NCI-H446 treated with DMSO at 0.1 percent for 48 hours (cell line): Measurements from ENCODE around the gene SEPTIN14.
"Not testable (repeated sequence)": the region's sequence is repeated elsewhere in the genome, so short reads cannot be mapped to it uniquely, and the experiment has no call there.

Experiments
- DNase-seq: peaks from one replicate; lab custom pipeline; 2025; lab: John Stamatoyannopoulos, UW

The SEPTIN14 gene

DNA sequence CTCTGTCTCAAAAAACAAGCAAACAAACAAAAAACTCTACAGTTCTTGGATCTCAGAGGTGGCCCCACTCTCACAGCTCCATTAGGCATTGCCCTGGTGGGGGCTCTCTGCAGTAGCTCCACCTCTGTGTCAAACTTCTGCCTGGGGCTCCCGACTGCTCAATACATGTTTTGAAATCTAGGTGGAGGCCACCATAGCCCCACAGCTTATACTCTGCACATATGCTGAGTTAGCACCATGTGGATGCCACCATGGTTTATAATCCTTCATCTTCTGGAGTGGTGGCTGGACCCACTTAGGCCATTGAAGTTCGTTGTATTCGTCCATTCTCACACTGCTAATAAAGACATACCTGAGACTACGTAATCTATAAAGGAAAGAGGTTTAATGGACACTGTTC, 78.4 kb downstream of the SEPTIN14 start:
- no peak for DNase-seq

DNA sequence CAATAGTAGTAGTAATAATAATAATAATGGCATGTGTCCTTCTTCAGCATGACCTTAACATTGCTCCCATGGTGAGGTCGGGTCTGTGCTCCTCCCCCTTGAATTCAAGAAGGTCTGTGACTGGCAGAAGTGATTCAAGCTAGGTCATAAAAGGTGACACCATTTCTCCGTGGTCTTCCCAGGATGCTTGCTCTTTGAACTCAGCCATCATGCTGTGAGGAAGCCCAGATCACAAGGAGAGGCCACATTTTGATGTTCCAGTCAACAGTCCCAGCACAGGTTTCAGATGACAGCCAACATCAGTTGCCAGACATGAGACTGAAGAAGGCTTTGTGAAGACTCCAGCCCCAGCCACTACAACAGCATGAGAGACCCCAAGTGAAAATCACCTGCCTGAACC, 83.9 kb downstream of the SEPTIN14 start:
- DNase-seq, result no peak

DNA sequence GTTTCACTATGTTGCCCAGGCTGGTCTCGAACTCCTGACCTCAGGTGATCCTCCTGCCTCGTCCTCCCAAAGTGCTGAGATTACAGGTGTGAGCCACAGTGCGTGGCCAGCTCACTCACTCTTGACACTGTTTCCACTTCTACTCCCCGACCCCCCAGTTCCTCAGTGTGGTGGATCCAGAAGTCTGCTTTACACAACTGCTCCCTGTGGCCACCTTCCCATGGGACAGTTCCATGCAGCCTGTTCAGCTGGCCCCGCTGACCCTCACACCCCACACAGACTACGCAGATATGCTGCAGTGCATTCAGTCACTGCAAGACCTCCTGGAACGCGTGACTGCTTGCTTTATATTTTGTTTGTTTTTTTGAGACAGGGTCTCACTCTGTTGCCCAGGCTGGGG, 86.4 kb downstream of the SEPTIN14 start:
- DNase-seq, result no peak

- DNase-seq, result no peak
Measured at GRCh38 chr7:55775051-55775420, 87.5 kb downstream of the SEPTIN14 start.

DNA sequence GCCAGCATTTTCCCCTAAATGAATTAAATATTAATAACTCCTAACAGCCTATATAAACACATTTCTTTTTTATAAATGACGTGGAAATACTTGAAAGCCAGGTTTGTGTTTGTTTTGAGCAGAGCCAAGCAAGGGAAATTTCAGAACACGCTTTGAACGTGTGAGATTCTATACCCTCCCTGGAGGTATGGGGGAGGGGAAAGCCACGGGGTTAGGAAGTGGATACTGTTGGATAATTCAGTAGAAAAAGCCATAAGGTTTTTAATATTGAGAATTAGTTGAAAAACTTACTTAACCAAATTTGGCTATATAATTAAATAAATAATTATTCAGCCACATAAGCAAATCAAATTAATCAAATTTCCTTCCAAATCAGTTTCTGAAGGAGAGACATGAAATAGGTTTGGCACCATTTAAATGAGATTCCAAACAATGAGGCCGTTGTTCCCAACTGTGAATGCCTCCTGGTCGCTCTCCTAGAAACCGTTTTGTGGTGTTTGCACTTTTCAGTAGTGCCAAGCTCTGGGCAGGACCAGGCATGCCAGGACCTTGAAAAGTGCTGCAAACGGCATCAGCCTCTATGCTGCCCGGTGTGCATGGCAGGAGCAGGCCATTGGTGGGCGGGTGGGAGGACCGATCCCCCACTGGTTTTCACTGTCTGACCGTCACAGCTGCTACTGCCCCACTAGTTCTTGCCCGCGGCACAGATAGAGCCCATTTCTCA, 88.1 kb downstream of the SEPTIN14 start:
- DNase-seq, result peak; percentile 64

GRCh38 chr7:55770778-55771177, 91.8 kb downstream of the SEPTIN14 start:
- no peak for DNase-seq

DNA sequence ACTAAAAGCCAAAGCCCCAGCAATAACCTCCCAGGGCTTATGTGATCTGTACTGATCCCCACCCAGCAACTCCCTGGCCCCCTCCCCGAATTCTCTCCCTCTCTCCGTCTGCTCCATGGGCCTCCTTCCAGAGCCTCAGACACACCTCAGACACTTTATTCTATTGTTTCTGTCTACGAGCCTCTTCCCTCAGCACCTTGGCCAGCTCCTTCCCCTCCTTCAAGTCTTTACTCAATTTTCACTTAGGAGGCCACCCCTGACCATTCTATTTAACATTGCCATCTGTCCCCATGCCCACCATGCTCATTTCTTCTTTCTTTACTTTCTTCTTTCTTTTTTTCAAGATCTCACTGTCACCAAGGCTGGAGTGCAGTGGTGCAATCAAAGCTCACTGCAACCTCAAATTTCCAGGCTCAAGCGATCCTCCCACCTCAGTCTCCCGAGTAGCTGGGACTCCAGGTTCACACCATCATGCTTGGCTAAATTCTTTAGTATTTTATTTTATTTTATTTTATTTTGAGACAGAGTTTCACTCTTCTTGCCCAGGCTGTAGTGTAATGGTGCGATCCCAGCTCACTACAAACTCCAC, 109.2 kb downstream of the SEPTIN14 start:
- DNase-seq, result not testable (repeated sequence)

DNA sequence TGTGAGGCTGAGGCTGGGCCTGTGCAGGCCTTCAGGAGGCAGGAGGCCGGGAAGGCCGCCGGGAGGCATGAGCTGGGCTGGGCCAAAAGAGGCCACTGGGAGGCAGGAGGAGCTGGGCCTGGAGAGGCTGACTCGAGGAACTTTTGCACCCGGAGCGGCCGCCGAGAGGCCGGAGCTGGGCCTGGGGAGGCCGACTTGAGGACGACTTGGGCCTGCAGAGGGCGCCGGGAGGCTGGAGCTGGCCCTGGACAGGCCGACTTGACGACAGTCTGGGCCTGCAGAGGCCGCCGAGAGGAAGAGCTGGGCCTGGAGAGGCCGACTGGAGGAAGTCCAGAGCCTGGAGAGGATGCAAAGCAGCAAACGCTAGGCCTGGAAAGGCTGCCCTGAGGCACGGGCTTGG, 117.8 kb downstream of the SEPTIN14 start:
- not testable (repeated sequence) for DNase-seq
